Measurements from ENCODE around the gene GPRC5C.

DNA sequence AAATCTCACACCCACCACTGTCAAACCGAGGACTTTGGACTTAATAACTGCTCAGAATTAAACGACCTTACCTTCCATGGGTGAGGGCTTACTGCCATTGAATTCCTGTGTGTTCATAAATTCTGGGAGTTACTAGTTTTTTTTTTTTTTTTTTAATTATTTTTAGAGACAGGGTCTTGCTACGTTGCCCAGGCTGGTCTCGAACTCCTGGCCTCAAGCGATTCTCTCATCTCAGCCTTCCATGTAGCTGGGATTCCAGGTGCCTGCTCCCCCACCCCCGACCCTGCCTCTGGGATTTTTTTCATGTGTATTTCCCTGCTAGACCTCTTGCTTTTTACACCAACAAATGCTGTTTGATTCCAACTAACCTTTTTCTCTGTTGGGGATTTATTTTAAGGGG lies 19.7 kb downstream of the GPRC5C start:
- TF ChIP-seq, protein P1, sequence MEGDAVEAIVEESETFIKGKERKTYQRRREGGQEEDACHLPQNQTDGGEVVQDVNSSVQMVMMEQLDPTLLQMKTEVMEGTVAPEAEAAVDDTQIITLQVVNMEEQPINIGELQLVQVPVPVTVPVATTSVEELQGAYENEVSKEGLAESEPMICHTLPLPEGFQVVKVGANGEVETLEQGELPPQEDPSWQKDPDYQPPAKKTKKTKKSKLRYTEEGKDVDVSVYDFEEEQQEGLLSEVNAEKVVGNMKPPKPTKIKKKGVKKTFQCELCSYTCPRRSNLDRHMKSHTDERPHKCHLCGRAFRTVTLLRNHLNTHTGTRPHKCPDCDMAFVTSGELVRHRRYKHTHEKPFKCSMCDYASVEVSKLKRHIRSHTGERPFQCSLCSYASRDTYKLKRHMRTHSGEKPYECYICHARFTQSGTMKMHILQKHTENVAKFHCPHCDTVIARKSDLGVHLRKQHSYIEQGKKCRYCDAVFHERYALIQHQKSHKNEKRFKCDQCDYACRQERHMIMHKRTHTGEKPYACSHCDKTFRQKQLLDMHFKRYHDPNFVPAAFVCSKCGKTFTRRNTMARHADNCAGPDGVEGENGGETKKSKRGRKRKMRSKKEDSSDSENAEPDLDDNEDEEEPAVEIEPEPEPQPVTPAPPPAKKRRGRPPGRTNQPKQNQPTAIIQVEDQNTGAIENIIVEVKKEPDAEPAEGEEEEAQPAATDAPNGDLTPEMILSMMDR (IDR thresholded peaks at IDR 0.05), result no peak
- no peak for TF ChIP-seq POLR2A (IDR thresholded peaks at IDR 0.05)
